NCI-H2171 treated with DMSO at 0.1 percent for 48 hours (cell line): ENCODE measurements around the gene SYT6.
A peak's percentile ranks its signal among the peaks of the same experiment; 100 is the strongest.

Experiments
- DNase-seq: peaks from one replicate; lab custom pipeline; 2025; lab: John Stamatoyannopoulos, UW

The SYT6 gene

GRCh38 chr1:114092186-114093062 is 61.2 kb downstream of the SYT6 start:
- DNase-seq: no peak

- DNase-seq: no peak
Observed at GRCh38 chr1:114091711-114092110, 62.0 kb downstream of the SYT6 start.

GRCh38 chr1:114090738-114091505 is 62.7 kb downstream of the SYT6 start:
- DNase-seq: no peak

GRCh38 chr1:114089502-114090138 is 64.0 kb downstream of the SYT6 start:
- DNase-seq: no peak

GRCh38 chr1:114088392-114089299 is 65.0 kb downstream of the SYT6 start:
- DNase-seq: no peak

GRCh38 chr1:114087495-114087894 is 66.2 kb downstream of the SYT6 start:
- no peak for DNase-seq

GRCh38 chr1:114086601-114087368 is 66.9 kb downstream of the SYT6 start:
- no peak for DNase-seq

GRCh38 chr1:114082867-114083585 is 70.6 kb downstream of the SYT6 start:
- DNase-seq: no peak

- DNase-seq: no peak
Observed at GRCh38 chr1:114082304-114082630, 71.4 kb downstream of the SYT6 start.

GRCh38 chr1:114081437-114082303 is 72.0 kb downstream of the SYT6 start:
- DNase-seq: no peak

GRCh38 chr1:114080511-114081436 is 72.9 kb downstream of the SYT6 start:
- no peak for DNase-seq

GRCh38 chr1:114079596-114080190 is 74.0 kb downstream of the SYT6 start:
- DNase-seq: peak; percentile 30

- no peak for DNase-seq
Observed at GRCh38 chr1:114078116-114078515, 75.6 kb downstream of the SYT6 start.

GRCh38 chr1:114077188-114077587 is 76.5 kb downstream of the SYT6 start:
- no peak for DNase-seq

- no peak for DNase-seq
Observed at GRCh38 chr1:114076308-114076707, 77.4 kb downstream of the SYT6 start.

GRCh38 chr1:114075546-114076242 is 78.0 kb downstream of the SYT6 start:
- peak; percentile 41 for DNase-seq

- DNase-seq: no peak
Observed at GRCh38 chr1:114075105-114075504, 78.6 kb downstream of the SYT6 start.
